CD4-positive, alpha-beta T cell treated with Interleukin-6 at 100 ng/mL for 8 hours (primary cell): Measurements from ENCODE around the gene SLC4A7.
"Not testable (repeated sequence)": the region's sequence is repeated elsewhere in the genome, so short reads cannot be mapped to it uniquely, and the experiment has no call there.

Experiments
- DNase-seq: peaks from one replicate; pipeline ENCODE4 v3.0.0-alpha.2; 2020; ENCODE audit warnings: mixed read lengths, low spot score

The SLC4A7 gene

GRCh38 chr3:27487383-27487782 is 3.2 kb upstream of the SLC4A7 start:
- DNase-seq: no peak

- no peak for DNase-seq
Observed at GRCh38 chr3:27486336-27486735, 2.2 kb upstream of the SLC4A7 start.

- DNase-seq: no peak
Observed at GRCh38 chr3:27485866-27486265, 1.7 kb upstream of the SLC4A7 start.

- peak; percentile 34 for DNase-seq
Observed at GRCh38 chr3:27483117-27484014, 818 bp downstream of the SLC4A7 start.

- peak; percentile 38 for DNase-seq
Observed at GRCh38 chr3:27479806-27480543, 4.2 kb downstream of the SLC4A7 start.

GRCh38 chr3:27471923-27472550 is 12.1 kb downstream of the SLC4A7 start:
- DNase-seq: no peak

- no peak for DNase-seq
Observed at GRCh38 chr3:27468283-27468886, 15.8 kb downstream of the SLC4A7 start.

- DNase-seq: peak; percentile 35
Observed at GRCh38 chr3:27467545-27467944, 16.6 kb downstream of the SLC4A7 start.

- DNase-seq: no peak
Observed at GRCh38 chr3:27464646-27465045, 19.5 kb downstream of the SLC4A7 start.

- no peak for DNase-seq
Observed at GRCh38 chr3:27462228-27462627, 22.0 kb downstream of the SLC4A7 start.

- DNase-seq: no peak
Observed at GRCh38 chr3:27458929-27459328, 25.3 kb downstream of the SLC4A7 start.

GRCh38 chr3:27456554-27456953 is 27.6 kb downstream of the SLC4A7 start:
- no peak for DNase-seq

- no peak for DNase-seq
Observed at GRCh38 chr3:27454914-27455313, 29.3 kb downstream of the SLC4A7 start.

- DNase-seq: no peak
Observed at GRCh38 chr3:27454461-27454860, 29.7 kb downstream of the SLC4A7 start.

GRCh38 chr3:27452368-27453090 is 31.7 kb downstream of the SLC4A7 start:
- DNase-seq: no peak

GRCh38 chr3:27451842-27452241 is 32.3 kb downstream of the SLC4A7 start:
- DNase-seq: no peak

- DNase-seq: no peak
Observed at GRCh38 chr3:27451251-27451650, 32.9 kb downstream of the SLC4A7 start.

GRCh38 chr3:27449530-27450150 is 34.5 kb downstream of the SLC4A7 start:
- no peak for DNase-seq

- not testable (repeated sequence) for DNase-seq
Observed at GRCh38 chr3:27442995-27443394, 41.2 kb downstream of the SLC4A7 start.

GRCh38 chr3:27438352-27438751 is 45.8 kb downstream of the SLC4A7 start:
- not testable (repeated sequence) for DNase-seq

GRCh38 chr3:27431116-27431515 is 53.1 kb downstream of the SLC4A7 start:
- no peak for DNase-seq
